Left cardiac atrium (tissue), 4 donors: ENCODE results near the gene LTBR. TPM values are rescaled to one million over a fixed set of nuclear protein-coding genes. Genes with fewer than 3 reads are reported as not detected.
"Not testable (repeated sequence)": the region's sequence is repeated elsewhere in the genome, so short reads cannot be mapped to it uniquely, and the experiment has no call there.

ENCODE experiments used
- ATAC-seq, 2 donors: fragments of 200-7000 bp; cut with Tn5 transposase; one replicate each; pipeline ENCODE4 v1.9.1; 2020; ENCODE audit warnings: mild to moderate bottlenecking in 2 of 2, moderate library complexity in 2 of 2
- DNase-seq: peaks from one replicate; pipeline ENCODE4 v3.0.0-alpha.2; 2020
- intact Hi-C, 2 donors: fragments of 100-400 bp; cut with DNase I; formaldehyde crosslinking; loops; one replicate each; pipeline versions ENCODE4 v1.14.1 to v1.15.1; 2022 to 2023
- total RNA-seq, 2 donors: library from RNA; stranded (reverse); fragmentation: NEBNext Ultra II Directional; extraction: Animal tissue kit (Norgen Biotek cat#: 25700); gene quantifications; one replicate each; pipeline ENCODE4 v1.2.1, GENCODE V29; 2021
- donor health status: DM: no; HTN: yes; CAD: no.
- donor health status: DM: no; HTN: yes; CAD: no; lungs with severe emphysema.
- donor health status: DM: yes; HTN: yes; CAD: no.
- donor health status: Dilated cardiomyopathy.

Gene LTBR
- total RNA-seq, 2 donors from 2014 or later = 40.4 to 66.6 TPM

DNA sequence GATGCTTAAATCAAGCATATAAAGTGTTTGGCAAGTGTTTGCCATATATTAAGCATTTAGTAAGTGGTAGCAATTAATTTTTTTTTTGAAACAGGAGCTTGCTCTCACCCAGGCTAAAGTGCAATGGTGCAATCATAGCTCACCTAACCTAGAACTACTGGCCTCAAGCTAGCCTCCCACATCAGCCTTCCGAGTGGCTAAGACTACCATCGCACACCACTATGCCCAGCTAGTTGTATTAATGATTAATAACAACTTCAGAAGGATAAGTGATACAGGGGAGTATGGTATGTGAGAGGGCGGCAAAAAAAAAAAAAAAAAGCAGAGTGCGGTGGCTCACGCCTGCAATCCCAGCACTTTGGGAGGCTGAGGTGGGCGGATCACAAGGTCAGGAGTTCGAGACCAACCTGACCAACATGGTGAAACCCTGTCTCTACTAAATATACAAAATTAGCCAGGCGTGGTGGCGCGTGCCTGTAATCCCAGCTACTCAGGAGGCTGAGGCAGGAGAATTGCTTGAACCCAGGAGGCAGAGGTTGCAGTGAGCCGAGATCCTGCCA is 39.8 kb upstream of the LTBR start:
- intact Hi-C loops, DNase-seq, ATAC-seq: not testable (repeated sequence)

DNA sequence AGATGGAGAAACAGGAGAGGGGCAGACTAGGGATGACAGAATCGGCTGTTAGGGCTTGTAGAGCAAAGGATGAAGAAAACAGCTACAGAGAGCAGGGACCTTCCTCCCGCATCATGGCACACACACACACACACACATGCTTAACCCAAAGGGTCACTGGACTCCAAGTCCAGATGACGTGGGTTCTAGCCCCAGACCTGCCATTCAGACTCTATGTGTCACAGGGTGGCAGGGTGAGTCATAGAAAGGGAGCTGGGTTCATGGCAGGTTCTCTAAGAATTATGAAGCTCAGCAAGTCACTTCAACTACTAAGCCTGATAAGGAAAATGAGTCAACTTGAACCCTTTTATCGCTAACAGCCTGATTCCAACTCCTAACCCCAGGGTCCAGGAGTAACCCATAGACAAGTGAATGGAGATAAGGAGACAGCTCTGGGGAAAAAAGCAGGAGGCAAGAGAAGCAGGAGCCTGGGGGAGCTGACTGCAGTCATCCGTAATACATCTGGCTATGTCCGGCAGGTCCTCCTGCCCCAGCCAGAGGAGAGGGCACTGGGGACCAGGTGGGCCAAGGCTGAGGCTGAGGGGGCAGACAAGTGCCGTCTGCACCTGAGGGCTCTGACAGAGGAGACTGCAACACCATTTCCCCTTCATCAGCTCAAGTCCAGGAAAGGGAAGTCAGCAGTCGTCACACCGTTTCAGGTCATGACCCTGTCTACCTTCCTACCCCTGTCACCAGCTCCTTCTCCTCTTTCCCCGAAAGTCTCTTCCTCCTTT is 38.5 kb upstream of the LTBR start:
- ATAC-seq (peak in 1 of 2 donors; percentile 43), DNase-seq (peak; percentile 73)
- intact Hi-C loops = no loop called here

DNA sequence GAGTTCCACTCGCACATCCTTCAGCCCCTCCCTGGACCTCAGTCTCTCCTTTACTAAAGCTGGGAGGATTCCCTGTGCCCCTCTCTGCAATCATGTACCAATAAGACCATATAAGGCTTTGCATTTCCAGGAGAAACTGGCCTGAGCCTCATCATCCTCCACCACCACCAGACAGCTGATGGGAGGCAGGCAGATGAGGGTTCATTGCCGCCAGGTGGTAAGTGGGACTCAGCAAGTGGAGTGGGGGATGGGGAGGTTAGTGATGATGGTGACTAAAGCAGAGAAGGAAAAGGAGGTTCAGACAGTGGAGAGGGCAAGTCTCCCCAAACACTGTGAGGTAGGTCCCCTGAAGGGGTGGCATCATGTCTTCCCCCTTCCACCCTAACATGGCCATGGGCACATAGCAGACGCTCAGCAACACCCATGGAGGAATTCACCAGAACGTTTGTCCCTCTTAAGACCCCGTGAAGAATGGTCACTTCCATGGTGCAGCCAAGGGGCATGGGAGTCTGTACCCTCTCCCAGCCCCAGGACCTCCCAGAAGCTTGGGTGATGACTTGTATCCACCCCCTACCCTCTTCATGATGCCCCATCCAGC is 37.6 kb upstream of the LTBR start:
- ATAC-seq (no peak), DNase-seq (no peak)
- intact Hi-C loops = no loop called here

DNA sequence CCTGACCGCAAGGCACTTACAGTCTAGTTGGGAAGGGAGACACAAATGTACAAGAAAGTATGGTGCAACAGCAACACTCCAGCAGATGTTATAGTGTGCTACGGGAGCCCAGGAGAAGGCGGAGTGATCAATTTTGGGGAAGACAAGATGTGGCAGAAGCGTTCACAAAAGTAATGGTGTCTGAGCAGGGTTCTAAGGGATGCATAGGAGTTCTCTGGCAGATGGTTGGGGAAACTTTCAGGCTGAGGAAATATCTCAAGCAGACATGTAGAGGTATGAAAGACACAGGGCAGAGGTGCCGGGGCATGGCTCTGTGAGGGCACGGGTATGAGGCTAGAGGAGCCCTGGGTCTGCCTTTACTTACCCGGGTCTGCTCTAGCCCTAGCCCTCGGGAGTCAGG is 37.0 kb upstream of the LTBR start:
- ATAC-seq = no peak

DNA sequence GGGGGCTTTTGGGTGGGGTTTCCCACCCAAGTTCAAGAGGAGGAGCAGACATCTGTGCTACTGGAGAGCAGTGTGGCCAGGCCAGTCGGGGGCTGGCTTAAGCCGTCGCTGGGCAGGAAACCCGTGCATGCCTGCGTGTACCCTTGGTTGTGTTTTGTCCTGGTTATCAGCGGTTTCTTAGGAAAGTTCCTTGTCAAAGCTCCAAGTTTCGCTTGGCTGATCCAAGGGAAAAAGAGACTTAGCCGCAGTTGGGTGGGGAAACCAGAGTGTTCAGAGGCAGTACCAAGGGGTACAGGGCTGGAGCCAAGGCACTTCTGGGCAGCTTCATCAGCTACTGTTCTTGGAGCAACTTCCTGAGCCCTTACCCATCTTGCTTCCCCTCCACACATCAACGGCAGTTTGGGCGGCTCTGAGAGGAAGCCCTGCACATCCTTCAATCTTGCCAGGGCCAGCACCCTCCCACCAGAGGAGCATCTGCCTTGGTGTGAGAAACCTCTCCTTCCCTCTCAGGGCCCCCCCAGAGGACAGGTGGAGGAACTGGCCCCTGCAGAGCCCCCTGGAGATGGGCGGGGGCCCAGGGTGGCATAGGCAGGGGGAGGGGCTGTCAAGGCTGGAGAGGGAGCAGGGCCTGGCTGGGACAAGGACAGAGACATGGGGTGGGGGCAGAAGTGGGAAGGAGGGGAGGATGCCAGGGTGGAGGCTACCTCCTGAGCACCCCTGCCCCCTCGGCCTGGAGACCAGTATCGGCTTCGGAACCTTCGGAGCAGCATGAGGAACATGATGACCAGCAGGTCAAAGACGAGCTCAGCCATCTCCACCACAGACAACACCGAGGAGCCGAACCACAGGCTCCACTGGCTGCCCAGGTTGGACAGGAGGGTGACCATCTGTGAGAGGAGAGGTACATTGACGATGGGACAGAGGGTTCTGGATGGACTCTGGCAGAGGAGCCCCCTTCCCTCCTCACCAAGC is 36.3 kb upstream of the LTBR start:
- intact Hi-C loops = no loop called here
- peak; percentile 73 to 77 for ATAC-seq
- peak; percentile 84 for DNase-seq

More for the DNA sequence above, 37.0 kb upstream of the LTBR start:
- intact Hi-C loops = no loop called here
- DNase-seq = no peak

DNA sequence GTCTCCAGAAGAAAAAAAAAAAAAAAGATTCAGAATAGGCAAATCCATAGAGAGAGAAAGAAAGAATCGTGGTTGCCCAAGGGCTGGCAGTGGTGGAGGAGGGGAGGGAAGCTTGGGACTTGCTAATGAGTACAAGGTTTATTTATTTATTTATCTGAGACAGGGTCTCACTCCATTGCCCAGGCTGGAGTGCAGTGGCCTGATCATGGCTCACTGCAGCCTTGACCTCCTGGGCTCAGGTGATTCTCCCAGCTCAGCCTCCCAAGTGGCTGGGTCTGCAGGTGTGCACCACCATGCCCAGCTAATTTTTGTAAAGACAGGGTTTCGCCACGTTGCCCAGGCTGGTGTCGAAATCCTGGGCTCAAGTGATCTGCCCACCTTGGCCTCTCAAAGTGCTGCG is 32.3 kb upstream of the LTBR start:
- ATAC-seq (no peak), DNase-seq (no peak)
- intact Hi-C loops = no loop called here

DNA sequence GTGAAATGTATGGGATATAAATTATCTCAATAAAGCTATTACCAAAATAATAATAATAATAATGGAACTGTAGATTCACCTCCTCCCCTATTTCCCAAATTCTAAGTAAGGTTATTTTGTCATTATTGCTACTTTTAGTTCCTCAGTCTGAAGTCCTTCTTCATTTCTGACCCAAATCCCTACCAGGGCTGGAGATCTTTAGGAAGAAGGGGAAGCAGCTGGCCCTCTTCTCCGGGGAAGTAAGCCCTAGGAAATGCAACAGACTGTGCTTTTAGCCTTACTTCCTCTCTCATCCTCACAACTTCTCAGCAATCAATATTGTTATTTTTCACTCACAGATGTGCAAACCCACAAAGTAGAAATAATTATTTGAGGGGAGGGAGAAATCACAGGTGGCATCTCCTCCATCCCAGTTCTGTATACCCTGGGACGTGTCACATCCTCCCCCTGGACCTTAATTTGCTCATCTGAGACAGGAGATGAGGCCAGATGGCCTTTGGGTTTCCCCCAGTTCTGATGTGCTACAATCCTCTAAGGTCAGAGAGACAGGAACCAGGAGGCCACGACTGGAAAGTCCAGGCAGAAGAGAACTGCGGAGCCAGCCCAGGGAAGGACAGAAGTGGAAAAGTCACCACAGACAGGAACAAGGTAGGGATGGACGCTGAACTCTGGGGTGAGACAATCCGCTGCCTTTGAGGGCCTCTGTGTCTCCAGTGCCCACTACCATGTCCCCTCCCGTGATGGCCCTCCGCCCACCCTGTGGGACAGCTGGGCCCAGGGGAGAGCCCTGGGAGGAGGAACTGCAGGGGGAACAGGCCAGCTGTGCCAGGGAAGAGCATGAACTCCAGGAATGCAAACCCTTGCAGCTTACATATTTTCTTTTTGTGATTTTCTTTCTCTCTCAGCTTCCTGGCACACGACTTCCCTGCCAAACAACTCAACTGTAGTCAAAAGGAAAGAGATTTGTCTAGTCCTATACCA is 31.5 kb upstream of the LTBR start:
- DNase-seq (no peak), ATAC-seq (peak; percentile 16 to 30)
- intact Hi-C loops = no loop called here

DNA sequence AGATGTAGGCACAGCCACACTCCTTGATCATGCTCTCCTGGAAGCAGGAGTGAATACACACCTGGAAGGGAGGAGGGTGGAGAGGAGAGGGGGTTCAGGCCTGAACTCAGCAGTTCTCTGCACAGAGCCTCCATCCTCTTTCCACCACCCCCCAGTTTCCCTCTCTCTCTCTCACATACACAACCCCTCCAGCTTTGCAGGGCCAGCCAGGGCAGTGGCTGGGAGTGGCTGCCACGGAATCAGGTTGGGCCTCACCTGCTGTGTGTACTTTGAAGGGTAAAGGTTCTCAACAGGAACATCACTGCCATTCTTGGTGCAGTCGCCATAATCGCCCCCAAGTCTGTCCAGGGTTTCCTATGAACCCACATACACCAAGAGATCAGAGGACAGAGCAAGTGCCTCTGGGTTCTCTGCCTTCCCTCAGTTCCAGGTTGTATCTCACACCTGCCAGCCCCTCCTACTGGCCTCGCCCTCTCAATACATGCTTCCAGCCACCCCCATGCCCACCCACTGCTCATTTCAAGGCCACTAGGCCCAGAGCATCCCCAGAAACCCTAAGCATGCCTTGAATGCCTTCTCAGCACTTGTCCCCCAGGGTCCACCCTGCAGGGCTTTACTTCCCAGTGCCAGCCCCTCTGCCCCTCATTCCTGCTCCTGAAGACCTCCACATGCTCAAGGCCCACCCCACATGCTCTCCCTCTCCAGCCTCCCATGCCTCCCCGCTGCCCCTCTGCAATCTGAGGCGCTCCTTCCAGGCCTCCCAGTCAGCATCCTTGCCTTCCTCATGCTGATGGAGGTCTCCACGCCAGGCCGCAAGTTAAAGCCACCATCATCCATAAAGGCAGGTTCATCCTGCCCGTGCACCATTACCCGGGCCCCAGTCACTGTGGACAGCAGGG is 29.2 kb upstream of the LTBR start:
- DNase-seq (no peak), ATAC-seq (no peak)
- intact Hi-C loops = no loop called here

DNA sequence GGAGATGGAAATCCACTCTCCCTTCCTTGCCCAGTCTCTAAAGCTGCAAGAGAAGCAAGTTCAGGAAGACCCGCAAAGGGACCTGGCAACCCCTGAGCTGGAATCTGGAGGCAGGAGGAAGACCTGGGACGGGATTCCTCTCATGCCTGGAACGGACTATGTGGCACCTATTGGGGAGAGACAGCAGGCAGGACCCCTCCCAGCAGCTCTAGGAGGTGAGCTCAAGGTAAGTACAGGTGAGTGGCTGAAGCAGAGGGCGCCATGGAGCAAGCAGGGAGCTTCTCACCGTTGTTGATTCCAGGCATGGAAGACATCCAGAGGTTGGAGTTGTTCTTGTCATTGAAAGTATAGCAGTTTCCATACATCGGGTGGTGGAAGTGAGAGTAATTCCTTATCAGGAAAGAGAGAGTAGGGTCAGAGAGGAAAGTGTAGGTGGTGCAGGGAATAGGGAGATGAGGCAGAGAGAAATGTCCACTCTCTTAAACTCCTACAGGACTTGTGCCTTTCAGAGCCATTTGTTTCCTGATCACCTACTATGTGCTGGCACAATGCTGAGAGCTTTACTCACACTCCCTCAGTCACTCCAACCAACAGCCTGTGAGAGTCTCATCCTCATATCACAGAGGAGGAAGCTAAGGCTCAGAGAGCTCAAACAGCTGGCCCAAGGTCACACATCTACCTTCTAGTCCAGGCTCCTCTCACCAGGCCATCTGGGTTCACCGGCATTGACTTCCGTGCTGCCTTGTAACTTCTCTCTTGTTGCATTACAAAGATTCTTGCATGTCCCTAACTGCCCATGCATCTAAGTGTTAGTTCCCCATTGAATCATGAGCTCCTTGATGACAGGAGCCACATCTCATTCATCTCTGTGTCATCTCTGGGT is 28.2 kb upstream of the LTBR start:
- ATAC-seq = peak in 1 of 2 donors; percentile 27
- intact Hi-C loops = no loop called here

DNA sequence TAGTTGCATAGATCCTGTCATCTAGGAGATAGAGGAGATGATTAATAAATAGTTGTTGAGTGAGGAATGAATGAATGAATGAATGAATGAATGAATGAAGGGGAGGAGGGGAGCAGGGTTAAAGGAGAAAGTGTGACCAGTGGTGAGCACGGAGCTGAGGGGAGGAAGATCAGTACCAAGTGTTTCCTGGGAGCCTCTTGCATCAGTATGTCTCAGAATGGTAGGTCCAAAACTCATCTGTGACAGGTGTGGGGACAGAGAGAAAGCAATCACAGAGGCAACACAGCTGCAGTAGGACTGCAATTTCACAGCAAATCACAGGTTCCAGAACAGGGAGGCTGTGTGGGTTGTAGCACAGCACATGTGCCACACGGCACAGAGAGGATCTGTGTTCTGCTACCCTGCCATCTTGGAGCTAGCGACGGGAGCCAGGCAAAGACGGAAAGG is 27.6 kb upstream of the LTBR start:
- intact Hi-C loops = no loop called here
- ATAC-seq = no peak
- no peak for DNase-seq

More for the DNA sequence above, 28.2 kb upstream of the LTBR start:
- no peak for DNase-seq

DNA sequence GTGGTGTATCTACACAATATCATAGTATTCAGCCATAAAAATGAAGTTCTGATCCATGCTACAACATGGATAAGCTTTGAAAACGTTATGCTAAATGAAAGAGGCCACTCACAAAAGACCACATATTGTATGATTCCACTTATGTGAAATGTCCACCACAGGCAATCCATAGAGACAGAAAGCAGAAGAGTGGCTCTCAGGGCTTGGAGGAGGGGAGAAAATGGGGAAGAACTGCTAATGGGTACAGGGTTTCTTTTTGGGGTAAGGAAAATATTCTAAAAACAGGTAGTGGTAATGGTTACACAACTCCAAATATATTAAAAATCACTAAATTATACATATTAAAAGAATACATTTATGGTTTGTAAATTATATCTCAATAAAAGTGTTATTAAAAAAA is 25.1 kb upstream of the LTBR start:
- intact Hi-C loops = no loop called here
- no peak for DNase-seq

DNA sequence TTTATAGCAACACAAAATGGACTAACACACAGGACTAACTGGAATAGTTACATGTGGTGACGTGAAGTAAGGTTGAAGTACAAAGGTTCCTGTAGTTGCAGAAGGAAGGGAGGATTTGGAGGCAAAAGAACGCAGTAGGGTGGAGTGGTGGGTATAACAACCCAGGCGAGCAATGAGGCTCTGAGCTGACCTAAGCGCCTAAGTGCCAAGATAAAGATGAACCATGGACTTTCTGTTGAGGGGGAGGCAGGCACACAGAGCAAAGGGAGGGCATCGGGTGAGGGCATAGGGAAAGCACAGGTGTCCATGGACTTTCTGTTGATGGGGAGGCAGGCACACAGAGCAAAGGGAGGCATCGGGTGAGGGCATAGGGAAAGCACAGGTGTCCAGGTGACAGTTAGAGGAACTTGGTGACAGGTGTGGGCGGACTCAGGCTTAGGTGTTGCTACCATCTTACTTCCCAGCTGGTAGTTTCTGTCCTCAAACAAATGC is 23.8 kb upstream of the LTBR start:
- ATAC-seq = no peak
- DNase-seq = no peak
- intact Hi-C loops = no loop called here

More for the DNA sequence above, 25.1 kb upstream of the LTBR start:
- no peak for ATAC-seq

DNA sequence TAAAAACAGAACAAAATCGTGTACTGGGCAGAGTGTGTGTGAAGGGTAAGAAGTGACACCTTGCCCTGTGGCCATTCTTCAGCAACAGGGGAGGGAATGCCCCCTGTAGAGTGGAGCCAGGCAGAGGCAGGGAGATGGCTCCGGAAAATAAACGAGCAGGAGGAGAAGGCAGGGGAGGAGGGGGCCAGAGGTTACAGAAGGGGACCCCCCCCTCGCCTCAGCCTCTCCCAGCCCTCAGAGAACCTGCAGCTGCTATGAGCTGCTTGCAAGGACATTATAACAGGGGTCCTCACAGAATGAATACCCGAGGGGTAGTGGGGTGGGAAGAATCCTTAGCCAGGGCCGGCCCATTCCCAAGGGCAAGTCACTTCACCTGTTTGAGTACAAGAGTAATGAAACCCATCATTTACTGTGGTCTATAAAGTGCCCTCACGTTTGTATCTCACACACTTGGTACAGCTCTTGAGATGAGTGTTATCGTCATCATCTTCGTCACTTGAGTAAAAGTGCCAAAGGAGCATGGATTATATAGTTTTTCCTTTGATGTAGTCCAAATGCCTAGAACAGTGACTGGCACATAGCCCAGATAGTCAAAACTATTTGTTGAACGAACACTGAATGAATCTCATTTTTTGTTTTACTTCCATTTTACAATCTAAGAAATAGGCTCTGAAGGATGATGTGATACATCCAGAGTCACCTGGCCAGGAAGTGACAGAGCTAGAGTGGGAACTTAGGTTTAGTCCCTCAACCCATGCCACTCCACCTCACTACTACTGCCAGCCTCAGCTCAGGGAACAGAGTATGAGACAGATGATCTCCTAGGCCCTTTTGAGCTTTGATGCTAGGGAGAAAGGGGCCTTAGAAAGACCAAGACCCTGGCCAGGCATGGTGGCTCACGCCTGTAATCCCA is 23.1 kb upstream of the LTBR start:
- no peak for DNase-seq
- intact Hi-C loops = no loop called here
- no peak for ATAC-seq

DNA sequence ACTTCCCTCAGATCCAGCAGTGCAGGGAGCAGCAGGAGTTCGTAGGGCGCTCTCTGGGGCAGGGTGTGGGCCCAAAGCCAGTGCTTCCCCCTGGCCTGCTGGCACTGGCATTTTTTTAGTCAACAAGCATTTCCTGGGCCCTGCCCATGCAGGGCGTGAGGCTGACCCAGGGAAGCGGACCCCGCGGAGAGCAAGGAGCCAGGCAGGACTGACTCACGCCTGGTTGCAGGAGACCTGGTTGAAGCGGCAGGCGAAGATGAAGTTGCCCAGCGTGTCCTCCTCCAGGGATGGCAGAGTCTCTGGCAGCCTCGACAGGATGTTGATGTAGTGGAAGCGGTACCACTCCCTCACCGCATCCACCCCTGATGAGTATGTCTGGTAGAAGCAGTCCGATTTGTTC is 22.1 kb upstream of the LTBR start:
- DNase-seq (peak; percentile 66), ATAC-seq (peak; percentile 3 to 55)
- intact Hi-C loops = no loop called here

DNA sequence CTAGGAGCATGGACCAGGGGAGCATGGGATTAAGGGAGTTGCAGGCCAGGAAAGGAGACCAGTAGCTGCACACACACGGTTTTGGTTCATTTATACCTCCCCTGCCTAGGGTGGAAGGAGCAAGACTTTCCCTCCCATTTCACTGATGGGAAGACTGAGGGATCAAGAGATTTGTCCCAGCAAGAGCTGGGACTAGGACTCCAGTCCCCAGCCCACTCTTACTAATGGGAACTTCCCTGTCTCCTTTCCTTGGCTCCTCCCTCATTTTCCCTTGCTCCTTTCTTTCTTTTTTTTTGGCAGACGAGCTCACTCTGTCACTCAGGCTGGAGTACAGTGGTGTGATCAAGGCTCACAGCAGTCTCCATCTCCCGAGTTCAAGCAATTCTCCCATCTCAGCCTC is 21.6 kb upstream of the LTBR start:
- no peak for DNase-seq
- ATAC-seq = no peak
- intact Hi-C loops = no loop called here
